GM18867 (cell line): ENCODE results near the gene SKOR2.

Source experiments
- ATAC-seq: cut with Tn5 transposase; IDR thresholded peaks from one replicate; pipeline ENCODE4 v1.9.1; 2021; ENCODE audit warnings: mild to moderate bottlenecking, moderate library complexity; ENCODE audit not compliant: unreplicated experiment

SKOR2 gene

GRCh38 chr18:47251289-47252120 lies at the start of gene SKOR2:
Gene SKOR2, minus strand, starts transcription at chr18:47251660. Its CDS starts 2,477 bp downstream, at chr18:47249183.
- no peak for ATAC-seq

- ATAC-seq = no peak
Observed at GRCh38 chr18:47296462-47296861, 45.0 kb upstream of the SKOR2 start.

- ATAC-seq = no peak
Observed at GRCh38 chr18:47294801-47295200, 43.3 kb upstream of the SKOR2 start.

- ATAC-seq = no peak
Observed at GRCh38 chr18:47288741-47289140, 37.3 kb upstream of the SKOR2 start.

GRCh38 chr18:47287911-47288585 lies 36.6 kb upstream of the SKOR2 start:
- no peak for ATAC-seq

- ATAC-seq = no peak
Observed at GRCh38 chr18:47286776-47287410, 35.4 kb upstream of the SKOR2 start.

GRCh38 chr18:47285456-47285855 lies 34.0 kb upstream of the SKOR2 start:
- no peak for ATAC-seq

- ATAC-seq = no peak
Observed at GRCh38 chr18:47284721-47285395, 33.4 kb upstream of the SKOR2 start.

- no peak for ATAC-seq
Observed at GRCh38 chr18:47283476-47283875, 32.0 kb upstream of the SKOR2 start.

- ATAC-seq = no peak
Observed at GRCh38 chr18:47280121-47280520, 28.7 kb upstream of the SKOR2 start.

- ATAC-seq = no peak
Observed at GRCh38 chr18:47274961-47275360, 23.5 kb upstream of the SKOR2 start.

GRCh38 chr18:47265197-47265596 lies 13.7 kb upstream of the SKOR2 start:
- no peak for ATAC-seq

GRCh38 chr18:47264308-47264700 lies 12.8 kb upstream of the SKOR2 start:
- no peak for ATAC-seq

- ATAC-seq = no peak
Observed at GRCh38 chr18:47263430-47264307, 12.2 kb upstream of the SKOR2 start.

- no peak for ATAC-seq
Observed at GRCh38 chr18:47263150-47263429, 11.6 kb upstream of the SKOR2 start.

- no peak for ATAC-seq
Observed at GRCh38 chr18:47262301-47263149, 11.1 kb upstream of the SKOR2 start.

- ATAC-seq = no peak
Observed at GRCh38 chr18:47261902-47262300, 10.4 kb upstream of the SKOR2 start.

GRCh38 chr18:47260924-47261701 lies 9.7 kb upstream of the SKOR2 start:
- no peak for ATAC-seq
